Measurements from ENCODE around the gene MTFMT.

MTFMT gene

GRCh38 chr15:64993290-64993689 lies 36.1 kb downstream of the MTFMT start:
- Mint-ChIP-seq H3K9me3 (no peaks in the 10 kb centered on the region), H3K4me3 (peak overlapping the region; percentile 47), H3K36me3 (ENCODE audit: low read depth) (peaks cover 2% of the 10 kb centered on the region), H3K27me3 (ENCODE audit: low read depth) (no peaks in the 10 kb centered on the region), H3K4me1 (ENCODE audit: low read depth) (peaks cover 23% of the 10 kb centered on the region), H3K27ac (peak overlapping the region; percentile 12)

GRCh38 chr15:64991536-64992135 lies 37.8 kb downstream of the MTFMT start:
- peaks cover 6% of the 10 kb centered on the region for H3K36me3 Mint-ChIP-seq (ENCODE audit: low read depth)
- peak overlapping the region; percentile 51 for H3K4me3 Mint-ChIP-seq
- no peaks in the 10 kb centered on the region for H3K27me3 Mint-ChIP-seq (ENCODE audit: low read depth)
- H3K4me1 Mint-ChIP-seq (ENCODE audit: low read depth): peaks cover 34% of the 10 kb centered on the region
- H3K27ac Mint-ChIP-seq: no peak overlapping the region
- no peaks in the 10 kb centered on the region for H3K9me3 Mint-ChIP-seq

- H3K27ac Mint-ChIP-seq: peak overlapping the region; percentile 83
- H3K4me3 Mint-ChIP-seq: peak overlapping the region; percentile 87
- H3K4me1 Mint-ChIP-seq (ENCODE audit: low read depth): peaks cover 41% of the 10 kb centered on the region
- peaks cover 6% of the 10 kb centered on the region for H3K36me3 Mint-ChIP-seq (ENCODE audit: low read depth)
- no peaks in the 10 kb centered on the region for H3K27me3 Mint-ChIP-seq (ENCODE audit: low read depth)
- H3K9me3 Mint-ChIP-seq: no peaks in the 10 kb centered on the region
These were observed 39.3 kb downstream of the MTFMT start for GRCh38 chr15:64990168-64990470.

- Mint-ChIP-seq H3K4me3 (peak within 1 kb of the TSS; percentile 97), H3K9me3 (no peaks in the 10 kb centered on the region), H3K27ac (peak within 1 kb of the TSS; percentile 91), H3K27me3 (ENCODE audit: low read depth) (no peaks in the 10 kb centered on the region), H3K36me3 (ENCODE audit: low read depth) (peaks cover 6% of the 10 kb centered on the region), H3K4me1 (ENCODE audit: low read depth) (peaks cover 42% of the 10 kb centered on the region)
These were observed 39.8 kb downstream of the MTFMT start, which contains the start of gene SPG21 for GRCh38 chr15:64989416-64990167. Gene SPG21 (minus strand): TSS chr15:64989914. CDS start chr15:64983569, 6,345 bp downstream.

GRCh38 chr15:64987136-64987535 lies 42.3 kb downstream of the MTFMT start:
- peak overlapping the region; percentile 22 for H3K4me3 Mint-ChIP-seq
- H3K4me1 Mint-ChIP-seq (ENCODE audit: low read depth): peaks cover 40% of the 10 kb centered on the region
- no peaks in the 10 kb centered on the region for H3K9me3 Mint-ChIP-seq
- peaks cover 6% of the 10 kb centered on the region for H3K36me3 Mint-ChIP-seq (ENCODE audit: low read depth)
- no peaks in the 10 kb centered on the region for H3K27me3 Mint-ChIP-seq (ENCODE audit: low read depth)
- no peak overlapping the region for H3K27ac Mint-ChIP-seq

GRCh38 chr15:64985366-64986033 lies 43.9 kb downstream of the MTFMT start:
- Mint-ChIP-seq H3K27me3 (ENCODE audit: low read depth) (no peaks in the 10 kb centered on the region), H3K4me1 (ENCODE audit: low read depth) (peaks cover 38% of the 10 kb centered on the region), H3K4me3 (no peak overlapping the region), H3K36me3 (ENCODE audit: low read depth) (peaks cover 6% of the 10 kb centered on the region), H3K27ac (no peak overlapping the region), H3K9me3 (no peaks in the 10 kb centered on the region)

GRCh38 chr15:64982472-64982871 lies 47.0 kb downstream of the MTFMT start:
- no peak overlapping the region for H3K27ac Mint-ChIP-seq
- H3K4me3 Mint-ChIP-seq: no peak overlapping the region
- H3K9me3 Mint-ChIP-seq: no peaks in the 10 kb centered on the region
- H3K27me3 Mint-ChIP-seq (ENCODE audit: low read depth): no peaks in the 10 kb centered on the region
- H3K4me1 Mint-ChIP-seq (ENCODE audit: low read depth): peaks cover 23% of the 10 kb centered on the region
- H3K36me3 Mint-ChIP-seq (ENCODE audit: low read depth): peaks cover 15% of the 10 kb centered on the region

- H3K4me3 Mint-ChIP-seq: no peak overlapping the region
- H3K27ac Mint-ChIP-seq: no peak overlapping the region
- peaks cover 18% of the 10 kb centered on the region for H3K4me1 Mint-ChIP-seq (ENCODE audit: low read depth)
- no peaks in the 10 kb centered on the region for H3K9me3 Mint-ChIP-seq
- H3K36me3 Mint-ChIP-seq (ENCODE audit: low read depth): peaks cover 14% of the 10 kb centered on the region
- H3K27me3 Mint-ChIP-seq (ENCODE audit: low read depth): no peaks in the 10 kb centered on the region
These were observed 47.5 kb downstream of the MTFMT start for GRCh38 chr15:64981812-64982431.

- H3K36me3 Mint-ChIP-seq (ENCODE audit: low read depth): peaks cover 18% of the 10 kb centered on the region
- peaks cover 7% of the 10 kb centered on the region for H3K4me1 Mint-ChIP-seq (ENCODE audit: low read depth)
- no peaks in the 10 kb centered on the region for H3K27me3 Mint-ChIP-seq (ENCODE audit: low read depth)
- H3K4me3 Mint-ChIP-seq: no peak overlapping the region
- no peaks in the 10 kb centered on the region for H3K9me3 Mint-ChIP-seq
- H3K27ac Mint-ChIP-seq: no peak overlapping the region
These were observed 50.2 kb downstream of the MTFMT start for GRCh38 chr15:64979252-64979710.

GRCh38 chr15:64975390-64975789 lies 54.0 kb downstream of the MTFMT start:
- no peak overlapping the region for H3K4me3 Mint-ChIP-seq
- H3K27ac Mint-ChIP-seq: no peak overlapping the region
- peaks cover 26% of the 10 kb centered on the region for H3K36me3 Mint-ChIP-seq (ENCODE audit: low read depth)

GRCh38 chr15:64970698-64971097 lies 58.7 kb downstream of the MTFMT start:
- Mint-ChIP-seq H3K27me3 (ENCODE audit: low read depth) (no peaks in the 10 kb centered on the region), H3K9me3 (no peaks in the 10 kb centered on the region), H3K4me1 (ENCODE audit: low read depth) (no peaks in the 10 kb centered on the region), H3K27ac (no peak overlapping the region), H3K4me3 (no peak overlapping the region), H3K36me3 (ENCODE audit: low read depth) (peaks cover 22% of the 10 kb centered on the region)

More at GRCh38 chr15:64975390-64975789, 54.0 kb downstream of the MTFMT start:
- Mint-ChIP-seq H3K9me3 (no peaks in the 10 kb centered on the region), H3K27me3 (ENCODE audit: low read depth) (no peaks in the 10 kb centered on the region), H3K4me1 (ENCODE audit: low read depth) (peaks cover 2% of the 10 kb centered on the region)

- peaks cover 30% of the 10 kb centered on the region for H3K36me3 Mint-ChIP-seq (ENCODE audit: low read depth)
- no peaks in the 10 kb centered on the region for H3K27me3 Mint-ChIP-seq (ENCODE audit: low read depth)
- H3K27ac Mint-ChIP-seq: no peak overlapping the region
- no peaks in the 10 kb centered on the region for H3K4me1 Mint-ChIP-seq (ENCODE audit: low read depth)
- H3K4me3 Mint-ChIP-seq: no peak overlapping the region
- no peaks in the 10 kb centered on the region for H3K9me3 Mint-ChIP-seq
These were observed 60.0 kb downstream of the MTFMT start for GRCh38 chr15:64969401-64969800.

GRCh38 chr15:64961013-64961412 lies 68.4 kb downstream of the MTFMT start:
- Mint-ChIP-seq H3K27ac (no peak overlapping the region), H3K4me3 (no peak overlapping the region), H3K36me3 (ENCODE audit: low read depth) (peaks cover 45% of the 10 kb centered on the region), H3K27me3 (ENCODE audit: low read depth) (no peaks in the 10 kb centered on the region), H3K9me3 (no peaks in the 10 kb centered on the region), H3K4me1 (ENCODE audit: low read depth) (no peaks in the 10 kb centered on the region)

- peaks cover 45% of the 10 kb centered on the region for H3K36me3 Mint-ChIP-seq (ENCODE audit: low read depth)
- H3K9me3 Mint-ChIP-seq: no peaks in the 10 kb centered on the region
- no peak overlapping the region for H3K4me3 Mint-ChIP-seq
- no peaks in the 10 kb centered on the region for H3K27me3 Mint-ChIP-seq (ENCODE audit: low read depth)
- H3K4me1 Mint-ChIP-seq (ENCODE audit: low read depth): no peaks in the 10 kb centered on the region
- H3K27ac Mint-ChIP-seq: no peak overlapping the region
These were observed 69.3 kb downstream of the MTFMT start for GRCh38 chr15:64960153-64960552.

Measured in T-helper 1 cell treated with Interleukin-12 subunit alpha and Interleukin-12 subunit beta and Interleukin-4 antibody, amounts not matched to agents 30 μg/mL and 1 μg/mL, for 36 hours (primary cell).